Smooth muscle cell (in vitro differentiated cells): ENCODE results near the gene KDM2A. TPM values are rescaled to one million over a fixed set of nuclear protein-coding genes. Genes with fewer than 3 reads are reported as not detected.

Experiments
- DNase-seq: peaks from one replicate; lab custom pipeline; 2025; ENCODE audit not compliant: unreplicated experiment; lab: John Stamatoyannopoulos, UW
- H2AFZ ChIP-seq: fragments of 200-600 bp; sonication (generic); 2 replicates; pipeline ENCODE4 v1.6.0; 2016; ENCODE audit warnings: antibody characterized with exemption, low read depth, mild to moderate bottlenecking
- H3F3A ChIP-seq: fragments of 200-600 bp; sonication (generic); 2 replicates; pipeline ENCODE4 v1.6.0; 2017; ENCODE audit warnings: antibody characterized with exemption, low read depth
- H3K27ac ChIP-seq: fragments of 200-600 bp; sonication (generic); 2 replicates; pipeline ENCODE4 v1.5.1; 2016; ENCODE audit warnings: low read depth, mild to moderate bottlenecking
- H3K27me3 ChIP-seq: fragments of 200-600 bp; sonication (generic); 2 replicates; pipeline ENCODE4 v1.6.1; 2016; ENCODE audit warnings: low read depth, mild to moderate bottlenecking
- H3K36me3 ChIP-seq: fragments of 200-600 bp; sonication (generic); 2 replicates; pipeline ENCODE4 v1.5.1; 2016; ENCODE audit warnings: low read depth
- H3K4me1 ChIP-seq: fragments of 200-600 bp; sonication (generic); 2 replicates; pipeline ENCODE4 v1.5.1; 2016; ENCODE audit warnings: low read depth
- H3K4me2 ChIP-seq: fragments of 200-600 bp; sonication (generic); 2 replicates; pipeline ENCODE4 v1.6.0; 2016; ENCODE audit warnings: mild to moderate bottlenecking
- H3K4me3 ChIP-seq: fragments of 200-600 bp; sonication (generic); 2 replicates; pipeline ENCODE4 v1.5.1; 2016; ENCODE audit warnings: mild to moderate bottlenecking
- H3K79me2 ChIP-seq: fragments of 200-600 bp; sonication (generic); 2 replicates; pipeline ENCODE4 v1.6.0; 2016; ENCODE audit warnings: low read depth, mild to moderate bottlenecking
- H3K9ac ChIP-seq: fragments of 200-600 bp; sonication (generic); 2 replicates; pipeline ENCODE4 v1.6.0; 2016; ENCODE audit warnings: low read depth
- H3K9me3 ChIP-seq: fragments of 200-600 bp; sonication (generic); replicated peaks from 2 replicates; pipeline ENCODE4 v1.5.1; 2016; ENCODE audit warnings: low read depth
- H4K20me1 ChIP-seq: fragments of 200-600 bp; sonication (generic); 2 replicates; pipeline ENCODE4 v1.6.0; 2016; ENCODE audit warnings: low read depth
- WGBS: methylation state at CpG from one replicate; pipeline ENCODE4 v1.1.7; 2016; ENCODE audit warnings: low lambda C conversion rate; 5-methylcytosine and 5-hydroxymethylcytosine counted together
- polyA plus RNA-seq: library from polyadenylated mRNA; unstranded; fragments of >200 nt; fragmentation: Nextera tagmentation; extraction: Ambion mirVana; gene quantifications from 2 replicates; pipeline ENCODE4 v1.2.1, GENCODE V29; 2016
- total RNA-seq: library from RNA; depleted of rRNA; stranded (reverse); fragments of >200 nt; gene quantifications from 2 replicates; pipeline ENCODE4 v1.2.3, GENCODE V29; 2014
- TF ChIP-seq, protein P1 (sequence below): fragments of 200-600 bp; sonication (generic); IDR thresholded peaks from 2 replicates; pipeline ENCODE4 v1.5.1; 2017; ENCODE audit warnings: borderline replicate concordance, mild to moderate bottlenecking, antibody characterized with exemption; ENCODE audit not compliant: insufficient read depth, poor library complexity, severe bottlenecking

The KDM2A gene
- total and polyA plus RNA-seq, 2 experiments from 2014 or later: 18.9 to 44.9 TPM

DNA sequence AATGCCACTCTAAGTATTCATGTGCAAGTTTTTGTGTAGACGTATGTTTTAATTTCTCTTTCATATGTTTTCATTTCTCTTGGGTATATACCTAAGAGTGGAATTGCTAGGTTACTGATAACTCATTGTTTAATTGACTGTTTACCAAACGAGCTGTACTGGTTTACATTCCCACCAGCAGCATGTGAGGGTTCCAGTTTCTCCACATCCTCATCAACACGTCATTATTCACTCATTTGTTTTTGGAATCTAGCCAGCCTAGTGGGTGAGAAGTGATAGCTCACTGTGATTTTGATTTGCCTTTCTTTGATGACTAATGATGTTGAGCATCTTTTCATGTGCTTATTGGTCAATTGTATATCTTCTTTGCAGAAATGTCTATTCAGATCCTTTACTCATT is 174.0 kb downstream of the KDM2A start:
- Histone ChIP-seq H3K36me3 (peaks cover 17% of the 10 kb centered on the region), H3K4me1 (peaks cover 12% of the 10 kb centered on the region), H4K20me1 (peaks cover 49% of the 10 kb centered on the region), H3K27me3 (no peaks in the 10 kb centered on the region), H3K4me3 (peak overlapping the region; percentile 6), H3F3A (peaks cover 6% of the 10 kb centered on the region), H3K9me3 (peaks cover 9% of the 10 kb centered on the region), H3K27ac (peak overlapping the region; percentile 85), H2AFZ (no peak overlapping the region), H3K9ac (peak overlapping the region; percentile 63), H3K79me2 (peaks cover 81% of the 10 kb centered on the region), H3K4me2 (peak overlapping the region; percentile 70)
- TF ChIP-seq, protein P1, sequence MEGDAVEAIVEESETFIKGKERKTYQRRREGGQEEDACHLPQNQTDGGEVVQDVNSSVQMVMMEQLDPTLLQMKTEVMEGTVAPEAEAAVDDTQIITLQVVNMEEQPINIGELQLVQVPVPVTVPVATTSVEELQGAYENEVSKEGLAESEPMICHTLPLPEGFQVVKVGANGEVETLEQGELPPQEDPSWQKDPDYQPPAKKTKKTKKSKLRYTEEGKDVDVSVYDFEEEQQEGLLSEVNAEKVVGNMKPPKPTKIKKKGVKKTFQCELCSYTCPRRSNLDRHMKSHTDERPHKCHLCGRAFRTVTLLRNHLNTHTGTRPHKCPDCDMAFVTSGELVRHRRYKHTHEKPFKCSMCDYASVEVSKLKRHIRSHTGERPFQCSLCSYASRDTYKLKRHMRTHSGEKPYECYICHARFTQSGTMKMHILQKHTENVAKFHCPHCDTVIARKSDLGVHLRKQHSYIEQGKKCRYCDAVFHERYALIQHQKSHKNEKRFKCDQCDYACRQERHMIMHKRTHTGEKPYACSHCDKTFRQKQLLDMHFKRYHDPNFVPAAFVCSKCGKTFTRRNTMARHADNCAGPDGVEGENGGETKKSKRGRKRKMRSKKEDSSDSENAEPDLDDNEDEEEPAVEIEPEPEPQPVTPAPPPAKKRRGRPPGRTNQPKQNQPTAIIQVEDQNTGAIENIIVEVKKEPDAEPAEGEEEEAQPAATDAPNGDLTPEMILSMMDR: no peak
- no peak for DNase-seq
- 63% methylated on average over 3 of the region's 3 CpGs for WGBS

DNA sequence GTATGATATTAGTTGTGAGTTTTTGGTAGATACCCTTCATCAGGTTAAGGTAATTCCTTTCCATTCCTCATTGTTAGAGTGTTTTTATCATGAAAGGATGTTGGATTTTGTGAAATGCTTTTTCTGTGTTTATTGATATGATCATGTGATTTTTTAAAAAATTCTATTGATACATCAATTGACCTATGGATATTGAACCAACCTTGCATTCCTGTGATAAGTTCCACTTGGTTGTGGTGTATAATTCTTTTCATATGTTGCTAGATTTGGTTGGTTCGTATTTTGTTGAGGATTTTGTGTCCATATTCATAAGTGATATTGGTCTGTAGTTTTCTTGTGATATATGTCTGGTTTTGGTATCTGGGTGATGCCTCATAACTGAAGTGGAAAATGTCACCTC is 176.8 kb downstream of the KDM2A start:
- H3K4me2 ChIP-seq: no peak overlapping the region

DNA sequence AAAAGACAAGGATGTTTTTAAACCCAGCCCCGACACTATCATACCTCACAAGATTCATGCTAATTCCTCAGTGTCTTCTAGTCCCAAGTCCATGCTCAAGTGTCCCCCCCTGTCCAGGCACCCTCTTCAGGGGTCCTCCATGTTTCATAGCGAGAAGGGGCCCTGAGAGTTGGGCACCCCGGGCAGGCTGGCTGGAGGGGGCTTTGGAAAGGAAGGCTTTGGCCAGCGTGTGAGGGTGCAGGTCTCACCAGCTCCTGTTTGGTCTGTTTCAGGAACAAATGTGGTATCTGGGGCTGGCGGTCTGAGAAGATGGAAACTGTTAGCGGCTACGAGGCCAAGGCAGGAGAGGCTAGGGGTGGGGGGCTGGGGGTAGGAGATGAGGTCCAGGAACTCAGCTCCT is 179.7 kb downstream of the KDM2A start:
- WGBS: 97% methylated on average over 7 of the region's 7 CpGs
- Histone ChIP-seq H3F3A (no peaks in the 10 kb centered on the region), H3K27me3 (no peaks in the 10 kb centered on the region), H3K4me1 (peaks cover 12% of the 10 kb centered on the region), H3K27ac (no peak overlapping the region), H3K36me3 (peaks cover 17% of the 10 kb centered on the region), H3K79me2 (peaks cover 39% of the 10 kb centered on the region), H3K9ac (no peak overlapping the region), H3K9me3 (peaks cover 9% of the 10 kb centered on the region), H3K4me3 (no peak overlapping the region), H2AFZ (no peak overlapping the region), H3K4me2 (no peak overlapping the region), H4K20me1 (peaks cover 39% of the 10 kb centered on the region)
- DNase-seq: no peak
- TF ChIP-seq, protein P1: no peak

More for the DNA sequence above, 176.8 kb downstream of the KDM2A start:
- no peak overlapping the region for H3K27ac ChIP-seq
- H3K27me3 ChIP-seq: no peaks in the 10 kb centered on the region
- H4K20me1 ChIP-seq: peaks cover 62% of the 10 kb centered on the region
- no peak overlapping the region for H3K9ac ChIP-seq
- peaks cover 9% of the 10 kb centered on the region for H3K9me3 ChIP-seq
- TF ChIP-seq, protein P1: no peak
- H2AFZ ChIP-seq: no peak overlapping the region
- peaks cover 17% of the 10 kb centered on the region for H3K36me3 ChIP-seq
- peaks cover 10% of the 10 kb centered on the region for H3K4me1 ChIP-seq
- no peak for DNase-seq
- peaks cover 67% of the 10 kb centered on the region for H3K79me2 ChIP-seq
- no peak overlapping the region for H3K4me3 ChIP-seq
- 100% methylated on average over 1 of the region's 1 CpG for WGBS
- H3F3A ChIP-seq: peaks cover 6% of the 10 kb centered on the region

DNA sequence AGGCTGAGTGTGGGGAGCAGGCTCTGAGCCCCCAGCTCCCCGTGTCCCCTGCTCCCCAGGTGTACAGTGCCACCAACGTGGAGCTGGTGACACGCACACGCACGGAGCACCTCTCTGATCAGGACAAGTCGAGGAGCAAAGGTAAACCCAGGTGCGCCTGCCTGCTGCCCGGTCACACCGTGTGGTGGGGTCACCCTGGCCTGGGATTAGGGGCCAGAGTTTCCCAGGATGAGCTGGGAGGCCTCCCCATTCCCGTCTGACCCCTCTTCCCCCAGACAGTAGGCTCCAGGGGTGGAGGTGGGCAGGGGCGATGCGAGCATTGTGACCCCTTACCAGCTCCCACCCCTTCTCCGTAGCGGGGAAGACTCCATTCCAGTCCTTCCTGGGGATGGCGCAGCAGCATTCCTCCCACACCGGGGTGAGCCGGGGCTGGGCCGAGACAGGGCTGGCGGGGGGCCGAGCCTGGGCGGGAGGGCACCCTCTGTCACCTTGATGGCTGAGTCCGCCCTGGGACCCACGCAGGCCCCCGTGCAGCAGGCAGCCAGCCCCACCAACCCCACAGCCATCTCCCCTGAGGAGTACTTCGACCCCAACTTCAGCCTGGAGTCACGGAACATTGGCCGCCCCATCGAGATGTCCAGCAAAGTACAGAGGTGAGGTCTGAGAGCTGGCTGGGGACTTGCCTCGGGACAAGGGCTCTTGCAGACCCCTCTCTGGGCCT is 180.6 kb downstream of the KDM2A start:
- WGBS: 96% methylated on average over 21 of the region's 29 CpGs
- Histone ChIP-seq H3K9ac (no peak overlapping the region), H3F3A (no peaks in the 10 kb centered on the region), H3K9me3 (peaks cover 9% of the 10 kb centered on the region), H3K4me1 (peaks cover 12% of the 10 kb centered on the region), H3K36me3 (peaks cover 15% of the 10 kb centered on the region), H3K27me3 (no peaks in the 10 kb centered on the region), H4K20me1 (peaks cover 39% of the 10 kb centered on the region), H3K4me3 (no peak overlapping the region), H2AFZ (no peak overlapping the region), H3K79me2 (peaks cover 31% of the 10 kb centered on the region), H3K4me2 (no peak overlapping the region), H3K27ac (no peak overlapping the region)
- TF ChIP-seq, protein P1: no peak
- DNase-seq: no peak
